Mesodermal cell (in vitro differentiated cells): ENCODE data around the gene NT5C1A.

Experiments
- H3K27ac ChIP-seq: 2 replicates; pipeline ENCODE4 v1.7.0; 2013; ENCODE audit warnings: mild to moderate bottlenecking, low read depth, low read length, moderate library complexity; ENCODE audit not compliant: severe bottlenecking
- H3K36me3 ChIP-seq: 2 replicates; pipeline ENCODE4 v1.7.1; 2013; ENCODE audit warnings: mild to moderate bottlenecking, low read length, moderate library complexity; ENCODE audit not compliant: control insufficient read depth, insufficient read depth
- H3K4me1 ChIP-seq: one replicate; pipeline ENCODE4 v1.7.1; 2013; ENCODE audit warnings: mild to moderate bottlenecking, low read length; ENCODE audit not compliant: insufficient read depth, control insufficient read depth, poor library complexity, severe bottlenecking
- H3K4me3 ChIP-seq: 2 replicates; pipeline ENCODE4 v1.7.0; 2013; ENCODE audit warnings: low read length, control low read depth, mild to moderate bottlenecking; ENCODE audit not compliant: insufficient read depth, poor library complexity, severe bottlenecking; ENCODE audit errors: extremely low read depth
- H3K9me3 ChIP-seq: 2 replicates; pipeline ENCODE4 v1.7.1; 2013; ENCODE audit warnings: mild to moderate bottlenecking, low read length, moderate library complexity; ENCODE audit not compliant: control insufficient read depth
- WGBS, 2 experiments: methylation state at CpG; one replicate each; pipeline ENCODE4 v1.1.5; 2013; ENCODE audit warnings: missing lambda C conversion rate in 2 of 2; ENCODE audit not compliant: insufficient coverage in 2 of 2; 5-methylcytosine and 5-hydroxymethylcytosine counted together

NT5C1A gene

GRCh38 chr1:39700348-39700747 lies 28.4 kb upstream of the NT5C1A start:
- no peak overlapping the region for H3K4me3 ChIP-seq
- 89% methylated on average over 1 of the region's 3 CpGs; no CpG with 5 or more reads in 1 of the 2 experiments for WGBS, 2 experiments
- H3K36me3 ChIP-seq = no peaks in the 10 kb centered on the region
- H3K9me3 ChIP-seq = no peaks in the 10 kb centered on the region
- H3K4me1 ChIP-seq = peaks cover 6% of the 10 kb centered on the region
- no peak overlapping the region for H3K27ac ChIP-seq

- no peak overlapping the region for H3K4me3 ChIP-seq
- H3K27ac ChIP-seq = no peak overlapping the region
- H3K9me3 ChIP-seq = no peaks in the 10 kb centered on the region
- 87 to 100% methylated on average over 1 to 2 of the region's 3 CpGs for WGBS, 2 experiments
- peaks cover 6% of the 10 kb centered on the region for H3K4me1 ChIP-seq
- H3K36me3 ChIP-seq = no peaks in the 10 kb centered on the region
These were observed 27.5 kb upstream of the NT5C1A start for GRCh38 chr1:39699419-39699818.

- H3K9me3 ChIP-seq = no peaks in the 10 kb centered on the region
- H3K27ac ChIP-seq = no peak overlapping the region
- 79 to 90% methylated on average over 3 to 4 of the region's 4 CpGs for WGBS, 2 experiments
- peaks cover 6% of the 10 kb centered on the region for H3K4me1 ChIP-seq
- H3K4me3 ChIP-seq = no peak overlapping the region
- H3K36me3 ChIP-seq = no peaks in the 10 kb centered on the region
These were observed 26.7 kb upstream of the NT5C1A start for GRCh38 chr1:39698568-39698967.

- Histone ChIP-seq H3K27ac (no peak overlapping the region), H3K4me3 (no peak overlapping the region), H3K9me3 (no peaks in the 10 kb centered on the region), H3K36me3 (no peaks in the 10 kb centered on the region), H3K4me1 (peaks cover 13% of the 10 kb centered on the region)
- WGBS, 2 experiments = no CpG with 5 or more reads among the region's 1 CpG
These were observed 24.5 kb upstream of the NT5C1A start for GRCh38 chr1:39696448-39696847.

GRCh38 chr1:39695016-39695415 lies 23.1 kb upstream of the NT5C1A start:
- Histone ChIP-seq H3K4me3 (no peak overlapping the region), H3K9me3 (no peaks in the 10 kb centered on the region), H3K36me3 (no peaks in the 10 kb centered on the region), H3K27ac (no peak overlapping the region), H3K4me1 (peaks cover 12% of the 10 kb centered on the region)
- WGBS, 2 experiments = 0% methylated on average over 1 of the region's 1 CpG

GRCh38 chr1:39694026-39694425 lies 22.1 kb upstream of the NT5C1A start:
- WGBS, 2 experiments = no CpG with 5 or more reads among the region's 1 CpG

GRCh38 chr1:39692152-39693074 lies 20.5 kb upstream of the NT5C1A start:
- Histone ChIP-seq H3K4me1 (peaks cover 12% of the 10 kb centered on the region), H3K27ac (no peak overlapping the region), H3K9me3 (no peaks in the 10 kb centered on the region), H3K4me3 (no peak overlapping the region), H3K36me3 (no peaks in the 10 kb centered on the region)
- WGBS, 2 experiments = 7 to 13% methylated on average over 44 to 50 of the region's 56 CpGs

More at GRCh38 chr1:39694026-39694425, 22.1 kb upstream of the NT5C1A start:
- no peak overlapping the region for H3K4me3 ChIP-seq
- H3K27ac ChIP-seq = no peak overlapping the region
- H3K36me3 ChIP-seq = no peaks in the 10 kb centered on the region
- H3K9me3 ChIP-seq = no peaks in the 10 kb centered on the region
- H3K4me1 ChIP-seq = peaks cover 12% of the 10 kb centered on the region

- peaks cover 12% of the 10 kb centered on the region for H3K4me1 ChIP-seq
- peak within 1 kb of the TSS; percentile 14 for H3K4me3 ChIP-seq
- no peak within 1 kb of the TSS for H3K27ac ChIP-seq
- H3K36me3 ChIP-seq = no peaks in the 10 kb centered on the region
- H3K9me3 ChIP-seq = no peaks in the 10 kb centered on the region
- WGBS, 2 experiments = 8 to 10% methylated on average over 33 to 41 of the region's 47 CpGs
These were observed 19.7 kb upstream of the NT5C1A start, which contains the start of gene HPCAL4 for GRCh38 chr1:39691383-39692151. Gene HPCAL4 (minus strand): TSS chr1:39691433. CDS start chr1:39684603, 6,830 bp downstream.

GRCh38 chr1:39690794-39691382 lies 19.0 kb upstream of the NT5C1A start:
- no peaks in the 10 kb centered on the region for H3K36me3 ChIP-seq
- H3K4me3 ChIP-seq = no peak overlapping the region
- WGBS, 2 experiments = 0 to 77% methylated on average over 5 to 13 of the region's 28 CpGs
- H3K4me1 ChIP-seq = peaks cover 12% of the 10 kb centered on the region
- H3K27ac ChIP-seq = no peak overlapping the region
- H3K9me3 ChIP-seq = no peaks in the 10 kb centered on the region

GRCh38 chr1:39690225-39690624 lies 18.3 kb upstream of the NT5C1A start:
- Histone ChIP-seq H3K9me3 (no peaks in the 10 kb centered on the region), H3K36me3 (no peaks in the 10 kb centered on the region), H3K4me3 (no peak overlapping the region), H3K27ac (no peak overlapping the region), H3K4me1 (peaks cover 12% of the 10 kb centered on the region)
- 20 to 33% methylated on average over 1 to 2 of the region's 2 CpGs for WGBS, 2 experiments
